Uterus (tissue), 4 donors: ENCODE data around the gene RFC5. TPM values are rescaled to one million over a fixed set of nuclear protein-coding genes. Genes with fewer than 3 reads are reported as not detected.

ENCODE experiments used
- DNase-seq, 2 donors: peaks; one replicate each; pipeline ENCODE4 v3.0.0-alpha.2; 2019 to 2020
- H3K27ac ChIP-seq, 2 donors: fragments of 200-600 bp; sonication (generic); 1 replicate in 1 of 2; 2 replicates in 1 of 2; pipeline ENCODE4 v1.5.1; 2016 to 2018
- H3K27me3 ChIP-seq, 2 donors: fragments of 200-600 bp; sonication (generic); one replicate each; pipeline ENCODE4 v1.5.1; 2018 to 2019; ENCODE audit warnings: control low read depth in 1 of 2
- H3K36me3 ChIP-seq, 2 donors: fragments of 200-600 bp; sonication (generic); one replicate each; pipeline ENCODE4 v1.5.1; 2019; ENCODE audit warnings: control low read depth in 1 of 2
- H3K4me1 ChIP-seq, 2 donors: fragments of 200-600 bp; sonication (generic); one replicate each; pipeline ENCODE4 v1.5.1; 2018 to 2019; ENCODE audit warnings: control low read depth in 1 of 2
- H3K4me3 ChIP-seq, 2 donors: fragments of 200-600 bp; sonication (generic); 1 replicate in 1 of 2; 2 replicates in 1 of 2; pipeline ENCODE4 v1.5.1; 2018 to 2019; ENCODE audit warnings: mild to moderate bottlenecking in 1 of 2
- H3K9me3 ChIP-seq, 2 donors: fragments of 200-600 bp; sonication (generic); one replicate each; pipeline ENCODE4 v1.5.1; 2019; ENCODE audit warnings: control low read depth in 1 of 2
- CTCF ChIP-seq, 4 experiments: fragments of 200-600 bp in 2 of 4; fragments of 450-650 bp in 2 of 4; sonication (generic) in 2 of 4; IDR thresholded peaks; one replicate each; pipeline ENCODE4 v1.5.1; 2016 to 2019; ENCODE audit warnings: antibody characterized with exemption in 4 of 4, mild to moderate bottlenecking in 2 of 4, moderate library complexity in 1 of 4
- POLR2A ChIP-seq, 2 donors: fragments of 450-650 bp; IDR thresholded peaks; one replicate each; pipeline ENCODE4 v1.6.1; 2016; ENCODE audit warnings: antibody characterized with exemption in 2 of 2, mild to moderate bottlenecking in 1 of 2, moderate library complexity in 1 of 2
- intact Hi-C: fragments of 100-400 bp; cut with DNase I; formaldehyde crosslinking; loops from one replicate; pipeline ENCODE4 v1.15.1; 2023; ENCODE audit warnings: low total_unique reads
- total RNA-seq, 4 donors: library from RNA; depleted of rRNA in 3 of 4; stranded (reverse); fragments of >200 nt in 3 of 4; gene quantifications; one replicate each; pipeline versions ENCODE4 v1.1.0 to v1.2.4, GENCODE V29; 2014 to 2023
- donor health status: DM: yes; HTN: yes; CAD: no.

The RFC5 gene
- total RNA-seq, 4 donors from 2014 or later, result 4.6 to 24.7 (median 14.0) TPM

GRCh38 chr12:118042091-118042490 is 25.6 kb downstream of the RFC5 start:
- Histone ChIP-seq H3K36me3 (no peaks in the 10 kb centered on the region), H3K4me1 (no peaks in the 10 kb centered on the region), H3K27me3 (no peaks in the 10 kb centered on the region), H3K4me3 (no peak overlapping the region), H3K9me3 (no peaks in the 10 kb centered on the region), H3K27ac (no peak overlapping the region)
- no peak for DNase-seq
- TF ChIP-seq POLR2A (IDR thresholded peaks at IDR 0.05) (no peak), CTCF (IDR thresholded peaks at IDR 0.05) (no peak)
- intact Hi-C loops, result no loop called here

DNA sequence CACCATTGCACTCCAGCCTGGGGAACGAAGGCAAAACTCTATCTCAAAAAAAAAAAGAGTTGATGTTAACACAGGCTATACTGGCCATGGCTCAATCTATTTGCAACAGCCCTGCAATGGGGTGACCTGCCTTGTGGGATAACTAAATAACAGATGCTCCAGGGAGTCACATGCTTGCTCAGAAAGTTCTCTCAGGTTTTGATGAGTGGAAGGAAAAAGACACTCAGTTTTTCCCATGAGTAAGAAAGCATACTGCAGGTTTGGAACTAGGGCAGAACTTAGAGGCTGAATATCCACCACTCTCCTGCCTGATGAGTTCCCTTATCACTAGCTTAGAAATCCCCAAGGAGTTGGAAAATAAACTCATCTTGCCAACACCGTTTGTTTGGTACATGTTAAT is 27.6 kb downstream of the RFC5 start:
- TF ChIP-seq POLR2A (IDR thresholded peaks at IDR 0.05) (no peak), CTCF (IDR thresholded peaks at IDR 0.05) (no peak)
- DNase-seq, result no peak
- Histone ChIP-seq H3K4me3 (no peak overlapping the region), H3K4me1 (no peaks in the 10 kb centered on the region), H3K36me3 (no peaks in the 10 kb centered on the region), H3K27me3 (no peaks in the 10 kb centered on the region), H3K27ac (no peak overlapping the region), H3K9me3 (no peaks in the 10 kb centered on the region)
- intact Hi-C loops, result no loop called here

DNA sequence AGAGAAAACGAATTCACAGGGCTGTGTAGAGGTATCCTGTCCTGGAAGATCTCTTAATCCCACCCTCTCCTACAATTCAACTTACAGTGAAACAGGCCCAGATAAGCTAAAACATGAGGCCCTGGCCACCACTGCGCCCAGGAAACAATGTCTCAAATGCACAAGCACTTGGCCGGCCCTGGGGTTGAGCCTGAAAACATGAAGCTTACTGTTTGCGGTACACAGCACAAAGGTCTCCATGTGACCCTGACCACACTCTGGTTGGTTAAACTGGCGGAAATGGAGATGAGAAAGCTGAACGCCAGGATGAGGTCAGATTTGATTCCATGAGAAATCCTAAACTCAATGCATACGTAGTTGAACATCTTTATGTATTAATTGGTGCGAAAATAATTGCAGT is 28.1 kb downstream of the RFC5 start:
- DNase-seq, result no peak
- no peaks in the 10 kb centered on the region for H3K9me3 ChIP-seq
- H3K27ac ChIP-seq, result no peak overlapping the region
- no peaks in the 10 kb centered on the region for H3K27me3 ChIP-seq
- H3K36me3 ChIP-seq, result no peaks in the 10 kb centered on the region
- H3K4me1 ChIP-seq, result no peaks in the 10 kb centered on the region
- intact Hi-C loops, result no loop called here
- TF ChIP-seq POLR2A (IDR thresholded peaks at IDR 0.05) (no peak), CTCF (IDR thresholded peaks at IDR 0.05) (no peak)
- no peak overlapping the region for H3K4me3 ChIP-seq

DNA sequence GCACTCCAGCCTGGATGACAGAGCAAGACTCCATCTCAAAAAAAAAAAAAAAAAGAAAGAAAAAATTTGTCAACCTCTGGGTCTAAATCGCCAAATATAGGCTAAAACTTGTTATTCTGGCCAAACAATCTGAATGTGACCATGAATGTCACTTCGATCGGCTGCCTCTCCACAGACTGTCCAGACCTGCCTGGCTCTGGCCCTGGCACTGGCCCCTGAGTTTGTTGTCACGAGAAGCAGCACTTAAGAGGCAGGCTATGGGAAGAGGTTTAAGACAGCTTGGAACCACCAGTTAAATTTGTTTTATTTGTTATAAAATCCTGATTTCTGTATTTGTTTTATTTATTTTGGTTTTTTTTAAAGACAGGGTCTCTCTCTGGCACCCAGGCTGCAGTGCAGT is 29.9 kb downstream of the RFC5 start:
- Histone ChIP-seq H3K9me3 (no peaks in the 10 kb centered on the region), H3K27ac (no peak overlapping the region), H3K27me3 (no peaks in the 10 kb centered on the region), H3K4me1 (no peaks in the 10 kb centered on the region), H3K4me3 (no peak overlapping the region), H3K36me3 (no peaks in the 10 kb centered on the region)
- intact Hi-C loops, result no loop called here
- TF ChIP-seq POLR2A (IDR thresholded peaks at IDR 0.05) (no peak), CTCF (IDR thresholded peaks at IDR 0.05) (no peak)
- DNase-seq, result no peak

- no peak overlapping the region for H3K4me3 ChIP-seq
- H3K27me3 ChIP-seq, result no peaks in the 10 kb centered on the region
- peaks cover 0 to 7% of the 10 kb centered on the region in 2 donors for H3K4me1 ChIP-seq
- no peaks in the 10 kb centered on the region for H3K9me3 ChIP-seq
- intact Hi-C loops, result no loop called here
- no peaks in the 10 kb centered on the region for H3K36me3 ChIP-seq
- H3K27ac ChIP-seq, result no peak overlapping the region
- DNase-seq, result no peak
- no peak for TF ChIP-seq POLR2A (IDR thresholded peaks at IDR 0.05)
- no peak for TF ChIP-seq CTCF (IDR thresholded peaks at IDR 0.05)
These were observed 34.7 kb downstream of the RFC5 start for GRCh38 chr12:118050972-118051910.
